K562 (cell line): Measurements from ENCODE around the gene DSCAM. TPM values are rescaled to one million over a fixed set of nuclear protein-coding genes. Genes with fewer than 3 reads are reported as not detected.

ENCODE experiments used
- polyA plus RNA-seq, 8 experiments: library from polyadenylated mRNA; depleted of rRNA in 4 of 8; stranded (reverse) in 5 of 8; unstranded in 3 of 8; fragments of >200 nt; fragmentation: Nextera tagmentation in 2 of 8; fragmentation: Illumina TruSeq in 1 of 8; extraction: Ambion mirVana in 2 of 8; extraction: Trizol in 1 of 8; gene quantifications; 2 replicates each; pipeline versions ENCODE4 v1.2.1 to v1.2.3, GENCODE V29; 2011 to 2014; ENCODE audit warnings: inconsistent platforms in 1 of 8, missing spikeins in 1 of 8
- total RNA-seq, 7 experiments: library from RNA; depleted of rRNA in 6 of 7; stranded (reverse); fragments of >200 nt in 6 of 7; fragmentation: Illumina TruSeq in 2 of 7; extraction: Trizol in 2 of 7; gene quantifications; 2 replicates each; pipeline versions ENCODE4 v1.2.1 to v1.2.3, GENCODE V29; 2011 to 2021; ENCODE audit warnings: low replicate concordance in 1 of 7
- TF ChIP-seq, protein P1 (sequence below), 2 experiments: fragments of 450-650 bp in 1 of 2; sonication (generic) in 1 of 2; formaldehyde crosslinking in 1 of 2; IDR thresholded peaks; 2 replicates each; pipeline versions ENCODE4 v1.7.1 to v1.9.0; 2016 to 2022; ENCODE audit warnings: inconsistent platforms in 1 of 2, mild to moderate bottlenecking in 1 of 2, missing genetic modification reagents in 1 of 2
- TF ChIP-seq, protein P2 (sequence below), 2 experiments: fragments of 450-650 bp in 1 of 2; sonication (generic) in 1 of 2; formaldehyde crosslinking in 1 of 2; IDR thresholded peaks in 1 of 2; conservative IDR thresholded peaks in 1 of 2; 2 replicates each; pipeline versions ENCODE4 v1.6.1 to v1.8.1; 2016 to 2023; ENCODE audit warnings: mild to moderate bottlenecking in 2 of 2, moderate library complexity in 2 of 2, inconsistent platforms in 1 of 2, missing genetic modification reagents in 1 of 2

The DSCAM gene
- total and polyA plus RNA-seq, 9 of the 15 experiments (the other 6 are each of a cell fraction or from before 2014, with no cell fraction given): not detected

DNA sequence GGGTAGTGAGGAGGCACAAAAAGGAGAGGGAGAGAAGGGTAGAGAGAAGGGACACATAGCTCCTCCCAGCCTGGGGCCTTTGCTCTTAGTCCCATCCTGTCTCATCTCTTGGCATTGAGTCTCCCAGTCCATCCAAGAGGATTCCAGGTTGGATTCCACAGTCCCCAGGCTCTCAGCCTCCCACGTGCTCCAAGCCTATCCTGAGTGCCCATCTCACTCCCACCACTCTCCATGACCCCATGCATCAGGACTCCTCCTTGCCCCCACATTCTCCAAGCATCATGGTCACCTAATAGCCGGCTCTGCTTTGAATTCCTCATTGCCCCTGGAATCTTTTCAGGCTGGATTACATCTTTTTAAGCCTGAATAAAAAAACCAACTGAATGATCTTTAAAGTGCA, 87.9 kb downstream of the DSCAM start (continued):
- TF ChIP-seq, protein P1, sequence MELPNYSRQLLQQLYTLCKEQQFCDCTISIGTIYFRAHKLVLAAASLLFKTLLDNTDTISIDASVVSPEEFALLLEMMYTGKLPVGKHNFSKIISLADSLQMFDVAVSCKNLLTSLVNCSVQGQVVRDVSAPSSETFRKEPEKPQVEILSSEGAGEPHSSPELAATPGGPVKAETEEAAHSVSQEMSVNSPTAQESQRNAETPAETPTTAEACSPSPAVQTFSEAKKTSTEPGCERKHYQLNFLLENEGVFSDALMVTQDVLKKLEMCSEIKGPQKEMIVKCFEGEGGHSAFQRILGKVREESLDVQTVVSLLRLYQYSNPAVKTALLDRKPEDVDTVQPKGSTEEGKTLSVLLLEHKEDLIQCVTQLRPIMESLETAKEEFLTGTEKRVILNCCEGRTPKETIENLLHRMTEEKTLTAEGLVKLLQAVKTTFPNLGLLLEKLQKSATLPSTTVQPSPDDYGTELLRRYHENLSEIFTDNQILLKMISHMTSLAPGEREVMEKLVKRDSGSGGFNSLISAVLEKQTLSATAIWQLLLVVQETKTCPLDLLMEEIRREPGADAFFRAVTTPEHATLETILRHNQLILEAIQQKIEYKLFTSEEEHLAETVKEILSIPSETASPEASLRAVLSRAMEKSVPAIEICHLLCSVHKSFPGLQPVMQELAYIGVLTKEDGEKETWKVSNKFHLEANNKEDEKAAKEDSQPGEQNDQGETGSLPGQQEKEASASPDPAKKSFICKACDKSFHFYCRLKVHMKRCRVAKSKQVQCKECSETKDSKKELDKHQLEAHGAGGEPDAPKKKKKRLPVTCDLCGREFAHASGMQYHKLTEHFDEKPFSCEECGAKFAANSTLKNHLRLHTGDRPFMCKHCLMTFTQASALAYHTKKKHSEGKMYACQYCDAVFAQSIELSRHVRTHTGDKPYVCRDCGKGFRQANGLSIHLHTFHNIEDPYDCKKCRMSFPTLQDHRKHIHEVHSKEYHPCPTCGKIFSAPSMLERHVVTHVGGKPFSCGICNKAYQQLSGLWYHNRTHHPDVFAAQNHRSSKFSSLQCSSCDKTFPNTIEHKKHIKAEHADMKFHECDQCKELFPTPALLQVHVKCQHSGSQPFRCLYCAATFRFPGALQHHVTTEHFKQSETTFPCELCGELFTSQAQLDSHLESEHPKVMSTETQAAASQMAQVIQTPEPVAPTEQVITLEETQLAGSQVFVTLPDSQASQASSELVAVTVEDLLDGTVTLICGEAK (IDR thresholded peaks at IDR 0.05): no peak
- TF ChIP-seq, protein P1 (CRISPR knock-in tag; IDR thresholded peaks at IDR 0.05): no peak
- TF ChIP-seq, protein P2, sequence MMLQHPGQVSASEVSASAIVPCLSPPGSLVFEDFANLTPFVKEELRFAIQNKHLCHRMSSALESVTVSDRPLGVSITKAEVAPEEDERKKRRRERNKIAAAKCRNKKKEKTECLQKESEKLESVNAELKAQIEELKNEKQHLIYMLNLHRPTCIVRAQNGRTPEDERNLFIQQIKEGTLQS (IDR thresholded peaks at IDR 0.05): no peak
- TF ChIP-seq, protein P2 (CRISPR knock-in tag; conservative IDR thresholded peaks at IDR 0.05): no peak
